ENCODE measurements around the gene PLEKHF1. TPM values are rescaled to one million over a fixed set of nuclear protein-coding genes. Genes with fewer than 3 reads are reported as not detected.

PLEKHF1 gene
- total and polyA plus RNA-seq, 2 donors (not counting 1 experiment from before 2014, with no cell fraction given) = 5.2 to 72.5 TPM

DNA sequence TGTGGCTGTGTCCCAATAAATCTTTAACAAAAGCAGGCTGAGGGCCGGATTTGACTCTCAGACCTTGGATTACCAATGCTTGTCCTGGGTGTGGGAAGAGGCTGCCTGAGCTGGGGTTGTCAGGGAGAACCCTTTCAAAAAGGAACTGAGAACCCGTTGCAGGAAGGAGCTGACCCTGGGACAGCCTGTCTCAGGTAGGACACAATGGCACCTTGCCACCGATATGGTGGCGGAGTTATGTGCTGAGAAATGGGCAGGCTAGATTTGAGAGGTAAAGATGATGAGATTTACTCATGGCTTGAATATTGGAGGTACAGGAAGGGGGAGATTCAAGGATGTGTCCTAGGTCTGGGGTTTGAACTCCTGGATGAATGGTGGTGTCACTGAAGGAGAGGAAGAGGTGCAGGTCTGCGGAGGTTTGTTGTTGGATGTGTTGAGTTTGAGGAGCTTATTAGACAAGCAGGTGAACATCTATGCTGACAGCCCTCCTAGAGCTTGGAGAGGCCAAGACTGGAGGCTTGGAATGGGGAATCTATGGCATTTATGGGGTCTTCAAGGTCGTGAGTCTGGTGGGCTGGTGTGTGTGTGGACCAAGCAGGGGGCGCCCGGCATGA, 7.2 kb downstream of the PLEKHF1 start:
- H3K9me3 ChIP-seq (ENCODE audit: control insufficient read depth, insufficient read depth, low read depth, low read length) = no peaks in the 10 kb centered on the region
- no peak overlapping the region for H3K27ac ChIP-seq (ENCODE audit: insufficient read depth, low read length)
- H4K20me1 ChIP-seq (ENCODE audit: control insufficient read depth, extremely low read depth, insufficient read depth, low read length) = peaks cover 2% of the 10 kb centered on the region
- DNase-seq (ENCODE audit: low read depth in 2 of 2) = no peak
- H3K4me3 ChIP-seq (replicated peaks in 1 of 4; ENCODE audit: control extremely low read depth in 1 of 4, insufficient read depth in 1 of 4, low read depth in 3 of 4, low read length in 4 of 4) = no peak overlapping the region
- H3K36me3 ChIP-seq (ENCODE audit: control insufficient read depth, insufficient read depth, low read length) = peaks cover 23% of the 10 kb centered on the region
- no peak for TF ChIP-seq EZH2 (IDR thresholded peaks at IDR 0.05; ENCODE audit: low read length, missing control alignments)
- TF ChIP-seq, protein P1, sequence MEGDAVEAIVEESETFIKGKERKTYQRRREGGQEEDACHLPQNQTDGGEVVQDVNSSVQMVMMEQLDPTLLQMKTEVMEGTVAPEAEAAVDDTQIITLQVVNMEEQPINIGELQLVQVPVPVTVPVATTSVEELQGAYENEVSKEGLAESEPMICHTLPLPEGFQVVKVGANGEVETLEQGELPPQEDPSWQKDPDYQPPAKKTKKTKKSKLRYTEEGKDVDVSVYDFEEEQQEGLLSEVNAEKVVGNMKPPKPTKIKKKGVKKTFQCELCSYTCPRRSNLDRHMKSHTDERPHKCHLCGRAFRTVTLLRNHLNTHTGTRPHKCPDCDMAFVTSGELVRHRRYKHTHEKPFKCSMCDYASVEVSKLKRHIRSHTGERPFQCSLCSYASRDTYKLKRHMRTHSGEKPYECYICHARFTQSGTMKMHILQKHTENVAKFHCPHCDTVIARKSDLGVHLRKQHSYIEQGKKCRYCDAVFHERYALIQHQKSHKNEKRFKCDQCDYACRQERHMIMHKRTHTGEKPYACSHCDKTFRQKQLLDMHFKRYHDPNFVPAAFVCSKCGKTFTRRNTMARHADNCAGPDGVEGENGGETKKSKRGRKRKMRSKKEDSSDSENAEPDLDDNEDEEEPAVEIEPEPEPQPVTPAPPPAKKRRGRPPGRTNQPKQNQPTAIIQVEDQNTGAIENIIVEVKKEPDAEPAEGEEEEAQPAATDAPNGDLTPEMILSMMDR (conservative IDR thresholded peaks at IDR 0.05 in 1 of 2, IDR thresholded peaks at IDR 0.05 in 1 of 2; ENCODE audit: low read depth in 1 of 2, low read length in 2 of 2) = no peak
- no peak overlapping the region for H2AFZ ChIP-seq (ENCODE audit: low read length)
- H3K4me1 ChIP-seq (ENCODE audit: control insufficient read depth, extremely low read depth, insufficient read depth, low read length) = peaks cover 7% of the 10 kb centered on the region
- no peaks in the 10 kb centered on the region for H3K27me3 ChIP-seq (ENCODE audit: control insufficient read depth, insufficient read depth, low read length)
- peaks cover 51% of the 10 kb centered on the region for H3K79me2 ChIP-seq (ENCODE audit: control insufficient read depth, insufficient read depth, low read length)
- H3K9ac ChIP-seq (ENCODE audit: insufficient read depth, low read length) = no peak overlapping the region
- H3K4me2 ChIP-seq (ENCODE audit: extremely low read depth, insufficient read depth, low read length) = no peak overlapping the region

DNA sequence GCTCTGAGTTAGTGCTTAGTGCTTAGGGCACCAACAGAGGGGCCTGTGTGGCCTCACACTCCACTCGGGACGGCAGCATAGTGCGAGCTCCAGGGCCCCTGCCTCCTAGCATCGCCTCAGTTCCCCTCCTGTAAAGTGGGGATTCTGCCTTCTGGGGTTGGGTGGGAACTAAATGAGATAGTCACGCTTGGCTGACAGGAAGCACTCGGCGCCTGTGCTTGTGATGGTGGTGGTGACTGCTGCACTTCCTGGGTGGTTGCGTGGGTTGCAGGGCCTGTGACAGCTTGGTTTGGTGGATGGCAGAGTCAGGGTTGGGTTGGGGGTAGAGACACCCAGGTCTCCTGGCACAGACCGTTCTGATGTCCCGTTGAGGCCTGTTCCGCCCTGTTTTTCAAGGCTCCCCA, 7.7 kb downstream of the PLEKHF1 start:
- Histone ChIP-seq H3K79me2 (ENCODE audit: control insufficient read depth, insufficient read depth, low read length) (peaks cover 46% of the 10 kb centered on the region), H4K20me1 (ENCODE audit: control insufficient read depth, extremely low read depth, insufficient read depth, low read length) (peaks cover 2% of the 10 kb centered on the region), H3K4me1 (ENCODE audit: control insufficient read depth, extremely low read depth, insufficient read depth, low read length) (peaks cover 2% of the 10 kb centered on the region), H3K27me3 (ENCODE audit: control insufficient read depth, insufficient read depth, low read length) (no peaks in the 10 kb centered on the region), H3K4me2 (ENCODE audit: extremely low read depth, insufficient read depth, low read length) (no peak overlapping the region), H3K9ac (ENCODE audit: insufficient read depth, low read length) (no peak overlapping the region), H3K36me3 (ENCODE audit: control insufficient read depth, insufficient read depth, low read length) (peaks cover 21% of the 10 kb centered on the region), H3K4me3 (replicated peaks in 1 of 4; ENCODE audit: control extremely low read depth in 1 of 4, insufficient read depth in 1 of 4, low read depth in 3 of 4, low read length in 4 of 4) (no peak overlapping the region), H3K9me3 (ENCODE audit: control insufficient read depth, insufficient read depth, low read depth, low read length) (no peaks in the 10 kb centered on the region), H3K27ac (ENCODE audit: insufficient read depth, low read length) (no peak overlapping the region), H2AFZ (ENCODE audit: low read length) (no peak overlapping the region)
- no peak for DNase-seq (ENCODE audit: low read depth in 2 of 2)
- no peak for TF ChIP-seq EZH2 (IDR thresholded peaks at IDR 0.05; ENCODE audit: low read length, missing control alignments)
- TF ChIP-seq, protein P1 (conservative IDR thresholded peaks at IDR 0.05 in 1 of 2, IDR thresholded peaks at IDR 0.05 in 1 of 2; ENCODE audit: low read depth in 1 of 2, low read length in 2 of 2) = no peak

DNA sequence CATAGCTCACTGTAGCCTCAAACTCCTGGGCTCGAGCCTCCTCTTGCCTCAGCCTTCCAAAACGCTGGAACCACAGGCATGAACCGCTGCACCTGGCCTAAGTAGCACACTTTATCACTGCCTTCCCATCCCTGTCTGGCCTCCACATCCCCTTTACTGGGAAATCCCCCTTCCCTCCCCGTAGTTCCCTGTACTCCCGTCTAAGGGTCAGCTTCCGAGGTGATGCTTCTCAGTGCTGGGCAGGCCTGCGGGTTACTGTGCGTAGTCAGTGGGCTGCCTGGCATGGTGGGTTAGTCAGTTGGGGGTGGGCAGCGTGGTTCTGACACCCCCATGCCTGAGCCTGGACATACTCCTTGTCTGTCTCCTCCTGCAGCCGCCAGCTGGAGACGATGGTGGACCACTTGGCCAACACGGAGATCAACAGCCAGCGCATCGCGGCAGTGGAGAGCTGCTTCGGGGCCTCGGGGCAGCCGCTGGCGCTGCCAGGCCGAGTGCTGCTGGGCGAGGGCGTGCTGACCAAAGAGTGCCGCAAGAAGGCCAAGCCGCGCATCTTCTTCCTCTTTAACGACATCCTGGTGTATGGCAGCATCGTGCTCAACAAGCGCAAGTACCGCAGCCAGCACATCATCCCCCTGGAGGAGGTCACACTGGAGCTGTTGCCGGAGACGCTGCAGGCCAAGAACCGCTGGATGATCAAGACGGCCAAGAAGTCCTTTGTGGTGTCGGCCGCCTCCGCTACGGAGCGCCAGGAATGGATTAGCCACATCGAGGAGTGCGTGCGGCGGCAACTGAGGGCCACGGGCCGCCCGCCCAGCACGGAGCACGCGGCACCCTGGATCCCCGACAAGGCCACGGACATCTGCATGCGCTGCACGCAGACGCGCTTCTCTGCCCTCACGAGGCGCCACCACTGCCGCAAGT, 8.4 kb downstream of the PLEKHF1 start:
- H3K27me3 ChIP-seq (ENCODE audit: control insufficient read depth, insufficient read depth, low read length) = no peaks in the 10 kb centered on the region
- no peak overlapping the region for H3K4me3 ChIP-seq (replicated peaks in 1 of 4; ENCODE audit: control extremely low read depth in 1 of 4, insufficient read depth in 1 of 4, low read depth in 3 of 4, low read length in 4 of 4)
- TF ChIP-seq, protein P1 (conservative IDR thresholded peaks at IDR 0.05 in 1 of 2, IDR thresholded peaks at IDR 0.05 in 1 of 2; ENCODE audit: low read depth in 1 of 2, low read length in 2 of 2) = no peak
- TF ChIP-seq EZH2 (IDR thresholded peaks at IDR 0.05; ENCODE audit: low read length, missing control alignments) = no peak
- peaks cover 7% of the 10 kb centered on the region for H3K4me1 ChIP-seq (ENCODE audit: control insufficient read depth, extremely low read depth, insufficient read depth, low read length)
- no peak for DNase-seq (ENCODE audit: low read depth in 2 of 2)
- no peak overlapping the region for H3K4me2 ChIP-seq (ENCODE audit: extremely low read depth, insufficient read depth, low read length)
- peaks cover 23% of the 10 kb centered on the region for H3K36me3 ChIP-seq (ENCODE audit: control insufficient read depth, insufficient read depth, low read length)
- H3K79me2 ChIP-seq (ENCODE audit: control insufficient read depth, insufficient read depth, low read length) = peaks cover 40% of the 10 kb centered on the region
- H3K9me3 ChIP-seq (ENCODE audit: control insufficient read depth, insufficient read depth, low read depth, low read length) = no peaks in the 10 kb centered on the region
- no peak overlapping the region for H3K27ac ChIP-seq (ENCODE audit: insufficient read depth, low read length)
- no peak overlapping the region for H2AFZ ChIP-seq (ENCODE audit: low read length)
- H4K20me1 ChIP-seq (ENCODE audit: control insufficient read depth, extremely low read depth, insufficient read depth, low read length) = peaks cover 2% of the 10 kb centered on the region
- no peak overlapping the region for H3K9ac ChIP-seq (ENCODE audit: insufficient read depth, low read length)

All from fibroblast of lung (primary cell).